ENCODE measurements around the gene NTPCR.

NTPCR gene

DNA sequence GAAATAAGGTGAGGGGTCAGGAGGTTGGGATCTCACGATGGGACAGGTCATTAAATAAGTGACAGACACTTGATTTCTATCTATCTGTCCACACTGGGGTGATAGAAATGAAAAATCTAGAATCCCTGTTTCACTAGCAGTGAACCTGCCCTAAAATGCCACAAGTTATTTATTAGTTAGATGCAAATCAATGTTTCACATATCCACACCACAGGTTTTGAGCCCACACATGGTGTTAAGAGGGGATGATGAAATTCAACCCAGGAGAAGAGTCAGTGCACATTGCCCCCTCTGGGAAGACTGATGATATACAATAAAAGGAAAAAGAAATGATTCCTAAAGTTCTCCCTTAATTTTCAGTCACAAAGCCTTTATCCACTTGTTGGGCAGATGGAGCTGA is 10.1 kb upstream of the NTPCR start:
- no peak for TF ChIP-seq ZNF274 (IDR thresholded peaks at IDR 0.05; ENCODE audit: low read depth, low read length)
- H3K4me3 ChIP-seq (ENCODE audit: low read length) = no peak overlapping the region

DNA sequence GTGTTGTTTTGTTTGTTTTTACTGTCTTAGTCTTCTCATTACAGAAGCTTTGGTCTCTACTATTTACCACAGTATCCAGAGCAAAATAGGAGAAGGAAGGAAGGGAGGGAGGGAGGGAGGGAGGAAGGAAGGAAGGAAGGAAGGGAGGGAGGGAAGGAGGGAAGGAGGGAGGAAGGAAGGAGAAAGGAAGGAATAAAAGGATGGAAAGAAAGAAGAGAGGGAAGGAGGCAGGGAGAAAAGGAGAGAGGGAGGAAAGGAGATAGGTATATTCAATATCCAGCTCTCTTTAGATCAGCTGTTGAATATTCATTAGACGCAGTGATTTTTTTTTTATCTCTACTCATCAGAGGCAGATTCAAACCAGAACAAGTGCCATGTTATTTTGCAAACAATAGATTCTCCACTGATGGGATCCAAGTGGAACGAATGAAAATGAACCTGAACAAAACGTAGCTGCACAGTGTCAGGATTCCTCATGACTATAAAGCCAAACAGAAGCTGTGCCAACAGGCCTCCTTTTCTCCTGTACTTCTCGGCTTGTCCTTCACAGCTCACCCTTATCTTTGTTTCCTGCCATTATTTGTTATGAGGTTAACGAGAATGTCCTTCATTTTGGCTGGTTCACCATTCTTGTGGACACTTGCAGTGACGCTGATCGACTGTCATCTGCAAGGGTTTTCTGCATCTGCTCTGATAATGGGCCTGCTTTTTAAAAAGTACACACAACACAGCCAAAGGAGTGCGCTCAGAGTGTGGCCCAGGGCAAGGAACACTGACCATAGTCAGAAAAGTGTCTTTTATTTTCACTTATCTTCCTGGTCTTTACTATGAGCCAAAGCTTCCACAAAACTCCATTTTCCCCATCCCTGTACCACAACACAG is 7.8 kb upstream of the NTPCR start:
- no peak for TF ChIP-seq ZNF274 (IDR thresholded peaks at IDR 0.05; ENCODE audit: low read depth, low read length)

DNA sequence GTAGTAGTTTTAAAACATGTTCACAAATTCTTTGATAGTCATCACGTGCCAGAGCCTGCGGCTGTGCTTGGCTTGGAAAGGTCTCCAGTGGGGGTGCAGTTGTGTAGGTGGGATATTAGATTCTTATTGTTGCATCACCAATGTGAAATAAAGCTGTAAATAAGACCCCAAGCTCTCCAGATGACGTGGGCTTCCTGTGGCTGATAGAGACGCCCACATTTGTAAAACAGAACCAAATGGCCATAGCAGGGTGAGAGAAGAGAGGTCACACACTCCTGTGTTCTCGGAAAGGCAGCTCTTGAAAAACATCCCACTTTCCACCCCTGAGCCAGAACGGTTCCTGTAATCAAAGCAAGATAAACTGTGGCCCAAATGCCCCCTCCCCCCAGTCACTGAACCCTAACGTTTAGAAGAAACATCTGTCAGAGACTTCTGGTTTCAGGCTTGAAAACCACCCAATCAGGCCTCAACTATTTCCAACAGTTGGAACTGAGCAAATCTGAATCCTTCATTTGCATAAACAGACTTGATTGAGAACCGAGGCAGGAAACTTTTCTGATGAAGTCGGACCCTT is 6.6 kb upstream of the NTPCR start:
- no peak overlapping the region for H3K4me3 ChIP-seq (ENCODE audit: low read length)
- TF ChIP-seq ZNF274 (IDR thresholded peaks at IDR 0.05; ENCODE audit: low read depth, low read length) = no peak

More for the DNA sequence above, 7.8 kb upstream of the NTPCR start:
- no peak overlapping the region for H3K4me3 ChIP-seq (ENCODE audit: low read length)

DNA sequence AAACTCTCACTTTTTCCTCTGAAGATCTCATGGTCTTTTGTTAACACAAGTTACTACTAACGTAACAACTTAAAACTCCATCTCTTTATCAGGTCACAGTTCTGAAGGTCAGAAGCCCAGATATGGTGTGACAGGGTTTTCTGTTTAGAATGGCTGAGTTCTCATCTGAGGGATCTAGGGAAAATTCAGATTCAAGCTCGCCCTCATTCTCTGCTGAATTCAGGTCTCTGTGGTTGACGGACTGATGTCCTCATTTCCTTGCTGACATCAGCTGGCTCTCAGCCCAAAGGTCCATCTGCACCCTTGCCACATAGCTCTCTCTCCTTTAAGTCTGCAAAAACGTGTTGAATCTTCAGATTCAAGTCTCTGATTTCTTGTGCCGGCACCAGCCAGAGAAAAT is 6.1 kb upstream of the NTPCR start:
- no peak overlapping the region for H3K4me3 ChIP-seq (ENCODE audit: low read length)
- no peak for TF ChIP-seq ZNF274 (IDR thresholded peaks at IDR 0.05; ENCODE audit: low read depth, low read length)

DNA sequence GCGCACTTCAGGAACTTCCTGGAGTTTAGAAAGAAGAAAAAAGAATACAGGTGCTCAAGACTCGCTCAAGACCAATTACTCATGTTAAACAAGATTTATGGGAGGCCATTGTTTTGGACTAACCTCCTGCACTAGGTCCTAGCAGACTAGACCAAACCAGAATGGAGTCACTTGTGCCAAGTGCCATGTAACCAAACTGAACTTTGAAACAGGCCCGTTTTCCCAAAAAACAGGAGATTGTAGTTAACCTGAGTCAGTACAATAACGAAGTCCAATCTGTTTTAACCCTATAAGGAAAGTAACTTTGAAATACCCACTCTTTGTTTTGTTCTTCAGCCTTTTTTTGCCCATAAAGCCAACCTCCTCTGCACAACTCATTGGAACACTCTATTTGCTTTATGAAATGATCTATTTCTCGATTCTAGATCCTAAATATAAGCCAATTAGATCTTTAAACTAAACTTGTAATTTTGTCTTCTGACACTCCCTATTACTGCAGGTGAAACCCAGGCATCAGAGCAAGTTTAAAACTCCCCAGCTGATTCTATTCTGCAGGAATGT is 695 bp upstream of the NTPCR start:
- TF ChIP-seq ZNF274 (IDR thresholded peaks at IDR 0.05; ENCODE audit: low read depth, low read length) = no peak
- peak overlapping the region; percentile 92 for H3K4me3 ChIP-seq (ENCODE audit: low read length)

DNA sequence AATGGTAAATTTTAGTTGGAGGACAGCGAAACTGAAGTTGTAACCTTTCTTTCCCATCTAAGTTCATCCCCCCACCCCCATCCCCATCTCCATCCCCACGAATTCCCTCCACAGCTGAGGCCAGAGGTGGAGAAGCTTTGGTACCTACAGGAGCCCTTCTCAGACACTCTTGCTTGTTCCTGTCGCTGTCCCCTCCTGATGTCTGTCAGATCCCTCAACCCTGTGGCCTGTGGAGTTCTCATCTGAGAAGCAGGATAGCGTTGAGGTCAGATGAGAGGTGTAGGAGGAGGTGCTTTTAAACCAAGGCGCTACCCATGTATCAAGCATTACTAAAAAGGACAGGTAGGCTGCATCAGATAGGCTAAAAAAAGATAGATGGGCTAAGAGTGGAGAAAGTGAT is 769 bp downstream of the NTPCR start:
- peak overlapping the region; percentile 92 for H3K4me3 ChIP-seq (ENCODE audit: low read length)
- TF ChIP-seq ZNF274 (IDR thresholded peaks at IDR 0.05; ENCODE audit: low read depth, low read length) = no peak

DNA sequence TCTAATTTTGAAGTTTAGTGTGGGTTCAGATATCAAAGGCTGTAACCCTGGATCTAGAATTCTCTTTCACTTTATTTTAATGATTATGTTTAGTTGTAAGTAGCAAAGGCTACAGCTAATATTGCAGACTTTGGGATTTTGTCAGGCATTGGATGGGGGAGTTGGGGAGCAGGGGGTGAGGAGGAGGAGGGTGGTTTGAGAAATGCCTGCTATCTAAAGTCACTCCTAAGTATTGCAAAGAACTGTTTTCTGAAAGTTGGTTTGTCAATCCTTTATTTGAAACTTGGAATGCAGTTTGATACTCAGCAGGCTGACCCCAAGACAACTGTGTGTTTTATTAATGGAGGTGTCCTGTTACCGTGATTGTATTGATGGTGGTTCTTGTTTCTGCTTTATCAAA is 1.2 kb downstream of the NTPCR start:
- peak overlapping the region; percentile 92 for H3K4me3 ChIP-seq (ENCODE audit: low read length)
- TF ChIP-seq ZNF274 (IDR thresholded peaks at IDR 0.05; ENCODE audit: low read depth, low read length) = no peak

DNA sequence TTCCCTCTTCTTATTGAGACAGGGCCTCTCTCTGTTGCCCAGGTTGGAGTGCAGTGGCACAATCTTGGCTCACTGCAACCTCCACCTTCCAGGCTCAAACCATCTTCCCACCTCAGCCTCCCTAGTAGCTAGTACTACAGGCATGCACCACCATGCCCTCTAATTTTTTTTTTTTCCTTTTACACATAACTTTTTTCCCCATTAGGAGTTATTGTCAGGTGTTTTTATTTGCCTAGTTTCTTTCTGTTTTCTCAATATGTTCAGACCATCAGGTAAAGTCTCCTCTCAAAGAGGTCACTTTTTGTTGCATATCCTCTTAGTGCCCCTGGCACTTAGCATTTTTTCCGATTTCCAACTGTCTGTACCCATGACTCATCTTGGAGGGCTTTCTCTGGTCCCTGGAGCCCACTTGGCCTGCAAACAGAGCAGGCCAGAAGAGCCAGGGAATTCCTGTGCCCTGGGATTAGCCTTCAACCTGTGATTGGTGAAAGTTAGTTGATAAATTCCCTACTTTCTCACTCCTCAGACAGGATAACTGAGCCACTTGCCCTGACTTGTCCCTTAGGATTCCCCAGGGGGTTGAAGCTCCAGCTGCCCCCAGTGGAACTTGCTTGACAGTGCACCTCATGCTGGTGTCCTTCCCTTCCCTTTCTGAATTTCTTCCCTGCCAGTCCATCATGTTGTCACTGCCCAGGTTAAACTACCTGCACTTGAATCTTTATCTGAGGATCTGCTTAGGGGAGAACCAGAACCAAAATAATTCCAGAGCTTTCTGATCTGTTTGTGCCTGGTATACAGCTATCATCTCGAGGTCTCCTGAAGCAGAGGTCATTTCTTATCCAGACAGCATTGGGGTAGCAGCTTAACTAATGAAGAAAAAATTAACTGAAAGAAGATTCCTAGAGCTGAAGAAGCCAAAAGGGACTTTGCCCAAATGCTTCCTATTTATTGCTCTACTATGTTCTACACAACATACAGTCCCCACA is 2.4 kb downstream of the NTPCR start:
- H3K4me3 ChIP-seq (ENCODE audit: low read length) = no peak overlapping the region; the same call in none of the 2 replicates
- no peak for TF ChIP-seq ZNF274 (IDR thresholded peaks at IDR 0.05; ENCODE audit: low read depth, low read length)

DNA sequence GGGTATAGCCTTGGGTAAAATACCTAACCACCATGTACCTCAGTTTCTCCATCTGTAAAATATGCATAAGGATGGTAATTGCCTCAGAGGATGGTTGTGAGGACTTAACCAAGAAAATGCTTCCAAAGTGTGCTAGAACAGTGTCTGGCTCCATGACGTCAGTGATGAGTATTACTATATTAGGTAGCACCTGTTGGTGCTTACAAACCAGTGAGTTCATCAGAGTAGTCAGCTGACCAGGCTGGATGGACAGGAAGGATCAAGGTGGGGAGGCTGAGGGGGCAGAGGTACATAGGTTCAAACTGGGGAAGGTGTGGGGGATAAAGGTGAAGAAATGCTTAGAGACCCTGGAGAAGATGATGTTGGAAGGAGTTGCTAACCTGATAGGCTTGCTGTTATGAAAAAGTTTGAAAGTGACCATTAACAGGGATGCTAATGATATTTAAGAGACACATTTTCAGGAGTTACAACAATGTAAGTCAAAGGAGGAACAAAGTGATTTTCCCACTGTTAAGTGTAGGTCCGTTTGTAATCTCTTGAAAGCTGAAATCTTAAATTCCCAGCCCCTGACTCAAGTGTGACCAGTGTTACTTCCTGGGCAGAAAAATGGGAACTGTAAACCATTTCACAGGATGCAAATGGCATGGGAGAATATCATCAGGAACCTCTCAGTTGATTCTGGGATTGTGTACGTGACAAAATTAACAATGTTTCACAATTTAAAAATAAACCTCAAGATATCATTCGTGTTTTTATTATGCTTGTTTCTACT is 4.4 kb downstream of the NTPCR start:
- H3K4me3 ChIP-seq (ENCODE audit: low read length) = no peak overlapping the region
- TF ChIP-seq ZNF274 (IDR thresholded peaks at IDR 0.05; ENCODE audit: low read depth, low read length) = no peak

DNA sequence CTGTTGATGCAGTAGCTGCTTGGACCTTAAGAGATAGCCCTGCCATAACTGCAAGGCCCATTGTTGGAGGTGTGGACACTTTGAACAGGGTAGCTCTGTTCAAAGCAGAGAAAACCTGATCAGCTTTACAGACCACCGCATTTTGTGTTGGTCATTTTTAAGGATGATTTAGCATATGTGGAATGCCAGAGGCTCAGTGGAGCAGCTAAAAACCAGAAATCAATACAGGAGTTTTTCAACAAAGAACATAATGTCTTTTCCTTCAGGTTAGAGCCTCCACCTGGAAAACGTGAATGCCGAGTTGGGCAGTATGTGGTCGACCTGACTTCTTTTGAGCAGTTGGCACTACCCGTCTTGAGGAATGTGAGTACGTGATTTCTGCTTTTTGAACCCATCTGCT is 5.7 kb downstream of the NTPCR start:
- TF ChIP-seq ZNF274 (IDR thresholded peaks at IDR 0.05; ENCODE audit: low read depth, low read length) = no peak
- H3K4me3 ChIP-seq (ENCODE audit: low read length) = no peak overlapping the region

DNA sequence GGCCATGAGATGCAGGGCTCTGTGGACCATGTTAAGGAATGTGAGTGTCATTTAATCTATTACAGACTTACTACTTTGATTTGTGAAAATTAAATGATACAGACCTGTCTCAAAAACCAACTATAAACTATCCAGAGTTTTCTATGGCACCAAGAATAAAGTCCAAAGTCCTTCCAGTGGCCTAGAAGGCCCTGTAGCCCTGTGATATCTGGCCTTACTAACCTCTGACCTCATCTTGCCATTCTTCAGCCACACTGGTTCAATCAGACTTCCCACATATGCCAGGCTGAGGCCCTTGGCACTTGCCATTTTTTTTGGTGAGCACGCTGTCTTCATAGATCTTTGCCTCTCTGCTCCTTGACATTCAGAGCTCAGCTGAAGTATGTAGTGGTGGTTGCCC is 7.7 kb downstream of the NTPCR start:
- TF ChIP-seq ZNF274 (IDR thresholded peaks at IDR 0.05; ENCODE audit: low read depth, low read length) = no peak
- no peak overlapping the region for H3K4me3 ChIP-seq (ENCODE audit: low read length)

DNA sequence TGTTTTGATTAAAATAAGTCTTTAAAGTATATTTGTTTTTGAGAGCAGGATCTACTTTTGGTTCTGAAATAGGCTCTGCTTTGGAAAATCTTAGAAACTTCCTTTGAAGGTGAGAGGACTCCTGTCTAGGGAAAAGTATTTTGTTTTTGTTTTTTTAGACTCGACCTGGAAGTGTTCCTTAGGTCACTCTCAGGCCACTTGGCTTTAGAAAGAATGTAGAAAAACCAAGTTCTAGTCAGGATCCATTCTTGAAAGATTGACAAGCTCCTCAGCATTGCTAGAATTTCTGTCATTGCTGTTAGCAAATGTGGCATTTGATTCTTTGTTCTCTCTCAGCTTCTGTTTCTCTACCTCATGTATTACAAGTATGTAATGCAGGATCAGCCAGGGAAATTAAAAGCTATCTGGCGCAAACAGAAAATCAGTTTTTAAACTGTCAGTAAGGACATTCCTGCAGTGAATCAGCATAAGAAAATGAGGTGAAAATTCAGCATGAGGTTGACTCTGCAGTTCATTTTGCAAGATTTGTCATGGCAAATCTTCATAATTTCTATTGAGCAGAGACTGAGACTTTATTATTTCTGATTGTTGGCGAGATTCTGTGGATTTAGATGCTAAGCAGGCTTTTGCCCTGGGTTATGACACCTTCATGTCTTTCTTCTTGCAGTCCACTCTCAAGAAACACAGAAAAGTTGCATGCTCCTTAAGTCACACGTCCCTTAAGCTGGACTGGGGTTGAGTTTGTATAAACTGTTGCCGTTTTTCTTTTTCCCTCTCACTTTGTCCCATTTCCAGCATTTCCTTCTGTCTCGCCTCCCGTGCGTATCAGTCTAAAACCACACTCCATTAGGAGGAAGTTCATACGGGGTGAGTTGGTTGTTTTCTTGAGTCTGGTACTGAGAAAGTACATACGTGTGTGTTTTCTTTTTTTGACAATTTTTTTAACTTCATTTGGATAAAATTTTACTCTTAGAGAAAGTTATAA is 12.6 kb downstream of the NTPCR start:
- no peak overlapping the region for H3K4me3 ChIP-seq (ENCODE audit: low read length)
- no peak for TF ChIP-seq ZNF274 (IDR thresholded peaks at IDR 0.05; ENCODE audit: low read depth, low read length)
